Type B pancreatic cell (in vitro differentiated cells): Measurements from ENCODE around the gene GLIS1. TPM values are rescaled to one million over a fixed set of nuclear protein-coding genes. Genes with fewer than 3 reads are reported as not detected.

Source experiments
- DNase-seq: peaks from one replicate; pipeline ENCODE4 v3.0.0; 2021; ENCODE audit warnings: mixed read lengths; ENCODE audit not compliant: unreplicated experiment; ENCODE audit errors: extremely low spot score
- H3K27ac Mint-ChIP-seq: 2 replicates; pipeline ENCODE4 v1.8.0; 2021; ENCODE audit warnings: mild to moderate bottlenecking, mixed read lengths
- H3K27me3 Mint-ChIP-seq: 2 replicates; pipeline ENCODE4 v1.8.0; 2021; ENCODE audit warnings: mixed read lengths
- H3K36me3 Mint-ChIP-seq: 2 replicates; pipeline ENCODE4 v1.8.0; 2021; ENCODE audit warnings: mixed read lengths
- H3K4me1 Mint-ChIP-seq: one replicate; pipeline ENCODE4 v1.8.0; 2021; ENCODE audit warnings: mixed read lengths; ENCODE audit not compliant: unreplicated experiment
- H3K4me3 Mint-ChIP-seq: 2 replicates; pipeline ENCODE4 v1.8.0; 2021; ENCODE audit warnings: mild to moderate bottlenecking, mixed read lengths
- H3K9me3 Mint-ChIP-seq: 2 replicates; pipeline ENCODE4 v1.8.0; 2021; ENCODE audit warnings: mixed read lengths
- total RNA-seq: library from RNA; stranded (reverse); gene quantifications from 2 replicates; pipeline ENCODE4 v1.2.1, GENCODE V29; 2021; ENCODE audit warnings: low replicate concordance
- TF ChIP-seq, protein P1 (sequence below): fragments of 200-600 bp; sonication (generic); conservative IDR thresholded peaks from 2 replicates; pipeline ENCODE4 v1.5.0; 2021; ENCODE audit warnings: antibody characterized with exemption, mild to moderate bottlenecking

GLIS1 gene
- total RNA-seq, 1 donor from 2014 or later: 2.1 TPM

DNA sequence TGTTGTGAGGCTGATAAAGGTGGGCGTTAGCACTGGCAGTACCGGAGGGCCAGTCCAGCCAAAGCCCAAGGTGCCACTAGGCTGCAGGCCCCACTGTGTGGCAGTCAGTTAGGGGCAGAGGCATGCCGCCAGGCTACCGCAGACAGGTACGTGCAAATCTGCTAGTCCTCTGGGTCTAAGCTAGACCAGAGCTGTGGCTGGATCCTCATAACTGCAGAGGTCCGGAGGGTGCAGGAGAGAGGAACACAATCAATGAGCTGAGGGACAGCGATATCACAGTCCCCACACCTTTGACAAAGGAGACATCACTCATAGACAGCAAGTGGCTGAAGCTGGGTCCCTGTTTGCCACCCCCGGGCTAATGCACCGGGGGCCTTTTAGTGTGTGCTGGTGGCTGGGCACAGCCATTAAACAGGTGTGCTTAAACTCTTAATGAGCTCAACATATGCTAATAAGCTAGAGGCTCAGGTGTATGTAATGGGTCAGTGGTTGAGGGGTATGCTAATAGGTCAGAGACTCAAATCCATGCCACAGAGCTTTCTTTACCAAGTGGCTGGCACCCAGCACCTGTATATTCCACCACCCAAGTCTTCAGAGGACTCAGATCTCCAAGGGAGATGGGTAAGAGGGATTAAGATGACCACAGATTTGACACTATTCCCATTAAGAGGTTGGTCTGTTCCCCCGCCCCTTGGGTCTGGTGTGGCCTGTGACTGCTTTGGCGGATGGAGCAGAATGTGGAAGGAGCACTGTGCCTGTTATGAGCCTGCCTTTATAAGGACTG lies 82.0 kb downstream of the GLIS1 start:
- TF ChIP-seq, protein P1, sequence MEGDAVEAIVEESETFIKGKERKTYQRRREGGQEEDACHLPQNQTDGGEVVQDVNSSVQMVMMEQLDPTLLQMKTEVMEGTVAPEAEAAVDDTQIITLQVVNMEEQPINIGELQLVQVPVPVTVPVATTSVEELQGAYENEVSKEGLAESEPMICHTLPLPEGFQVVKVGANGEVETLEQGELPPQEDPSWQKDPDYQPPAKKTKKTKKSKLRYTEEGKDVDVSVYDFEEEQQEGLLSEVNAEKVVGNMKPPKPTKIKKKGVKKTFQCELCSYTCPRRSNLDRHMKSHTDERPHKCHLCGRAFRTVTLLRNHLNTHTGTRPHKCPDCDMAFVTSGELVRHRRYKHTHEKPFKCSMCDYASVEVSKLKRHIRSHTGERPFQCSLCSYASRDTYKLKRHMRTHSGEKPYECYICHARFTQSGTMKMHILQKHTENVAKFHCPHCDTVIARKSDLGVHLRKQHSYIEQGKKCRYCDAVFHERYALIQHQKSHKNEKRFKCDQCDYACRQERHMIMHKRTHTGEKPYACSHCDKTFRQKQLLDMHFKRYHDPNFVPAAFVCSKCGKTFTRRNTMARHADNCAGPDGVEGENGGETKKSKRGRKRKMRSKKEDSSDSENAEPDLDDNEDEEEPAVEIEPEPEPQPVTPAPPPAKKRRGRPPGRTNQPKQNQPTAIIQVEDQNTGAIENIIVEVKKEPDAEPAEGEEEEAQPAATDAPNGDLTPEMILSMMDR: no peak
- H3K27me3 Mint-ChIP-seq: peaks cover 36% of the 10 kb centered on the region
- no peak overlapping the region for H3K27ac Mint-ChIP-seq
- H3K4me3 Mint-ChIP-seq: no peak overlapping the region
- H3K9me3 Mint-ChIP-seq: no peaks in the 10 kb centered on the region
- no peak for DNase-seq
- peaks cover 26% of the 10 kb centered on the region for H3K4me1 Mint-ChIP-seq
- H3K36me3 Mint-ChIP-seq: no peaks in the 10 kb centered on the region

DNA sequence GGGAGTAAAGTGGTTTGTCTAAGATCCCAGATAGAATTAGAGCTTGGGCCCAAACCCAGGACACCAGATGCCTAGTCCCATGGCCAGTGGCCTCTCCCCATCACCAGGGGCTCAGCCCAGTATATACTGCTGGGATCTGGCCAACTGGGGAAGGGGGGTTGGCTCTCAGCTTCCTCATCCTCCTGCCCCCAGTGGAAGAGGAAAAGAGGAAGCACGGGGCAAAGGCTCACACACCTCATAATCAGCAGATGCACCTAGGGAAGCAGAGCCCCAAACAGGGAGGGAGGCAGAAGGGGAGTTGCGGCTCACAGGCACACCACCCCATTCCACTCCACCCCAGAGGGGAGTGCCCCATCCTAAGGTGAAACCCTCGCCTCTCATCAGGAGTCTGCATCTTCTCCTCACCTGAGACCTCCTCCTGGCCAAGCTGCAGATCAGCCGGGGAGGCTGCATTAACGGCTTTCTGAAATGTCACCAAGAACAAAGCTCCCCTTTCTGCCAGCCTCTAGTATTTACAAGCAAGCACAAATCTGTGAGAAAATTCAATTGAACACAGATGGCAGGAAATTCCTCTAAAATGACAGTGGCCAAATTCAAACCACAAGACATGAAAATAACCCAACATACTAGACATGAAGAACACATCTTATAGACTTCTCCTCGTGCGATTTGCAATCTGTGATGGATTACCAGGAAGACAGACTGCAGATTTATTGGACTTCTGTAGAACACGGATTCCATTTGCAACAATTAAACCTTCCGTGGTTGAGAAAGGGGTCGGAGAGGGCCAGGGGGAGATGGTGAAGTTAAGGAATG lies 82.8 kb downstream of the GLIS1 start:
- no peak for DNase-seq
- Mint-ChIP-seq H3K27ac (no peak overlapping the region), H3K36me3 (no peaks in the 10 kb centered on the region), H3K4me1 (peaks cover 25% of the 10 kb centered on the region), H3K27me3 (peaks cover 36% of the 10 kb centered on the region), H3K4me3 (no peak overlapping the region), H3K9me3 (no peaks in the 10 kb centered on the region)
- TF ChIP-seq, protein P1: no peak

DNA sequence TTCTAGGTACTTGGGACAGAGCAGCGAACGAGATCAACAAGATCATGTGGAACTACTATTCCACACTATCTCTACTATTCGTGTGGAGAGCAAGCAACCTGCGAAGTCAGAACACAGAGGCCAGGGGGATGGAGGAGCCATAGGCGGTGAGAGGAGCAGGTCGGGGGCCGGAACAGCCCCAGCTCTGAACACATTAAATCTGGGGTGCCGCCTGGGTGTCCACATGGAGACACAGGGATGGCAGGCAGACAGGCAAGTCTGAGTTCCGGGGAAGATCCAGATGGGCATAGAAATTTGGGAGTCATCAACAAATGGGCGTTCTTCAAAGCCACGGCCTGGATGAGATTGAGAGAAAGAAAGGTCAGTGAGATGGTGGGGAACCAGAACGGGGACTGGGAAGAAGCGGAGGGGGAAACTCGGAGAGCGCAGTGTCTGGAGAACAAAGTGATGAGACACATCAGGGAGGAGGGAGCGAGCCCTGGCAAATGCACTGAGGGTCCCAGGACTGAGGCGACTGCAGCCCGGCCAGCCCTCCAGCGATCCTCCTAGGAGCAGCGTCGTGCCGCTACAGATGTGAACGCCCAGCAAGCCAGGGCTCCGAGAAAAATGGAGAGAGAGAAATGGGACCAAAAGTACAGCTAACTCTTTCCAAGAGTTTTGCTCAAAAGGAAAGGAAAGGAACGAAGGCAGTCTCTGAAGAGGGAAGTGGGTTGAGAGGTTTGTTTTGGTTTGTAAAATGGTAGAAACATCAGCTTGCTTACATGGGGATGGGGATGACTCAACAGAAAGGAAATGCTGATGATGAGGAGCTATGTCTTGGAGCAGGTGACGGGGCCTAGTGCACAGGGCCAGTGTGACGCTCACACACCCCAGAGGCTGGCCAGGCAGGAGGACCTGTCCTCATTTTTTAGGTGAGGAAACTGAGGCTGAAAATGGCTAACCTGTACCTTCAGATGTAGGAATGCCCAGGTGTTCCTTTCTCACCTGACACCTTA lies 84.5 kb downstream of the GLIS1 start:
- Mint-ChIP-seq H3K9me3 (no peaks in the 10 kb centered on the region), H3K36me3 (no peaks in the 10 kb centered on the region), H3K4me3 (no peak overlapping the region), H3K4me1 (peaks cover 25% of the 10 kb centered on the region), H3K27ac (peak overlapping the region; percentile 41), H3K27me3 (peaks cover 36% of the 10 kb centered on the region)
- TF ChIP-seq, protein P1: no peak
- DNase-seq: no peak

DNA sequence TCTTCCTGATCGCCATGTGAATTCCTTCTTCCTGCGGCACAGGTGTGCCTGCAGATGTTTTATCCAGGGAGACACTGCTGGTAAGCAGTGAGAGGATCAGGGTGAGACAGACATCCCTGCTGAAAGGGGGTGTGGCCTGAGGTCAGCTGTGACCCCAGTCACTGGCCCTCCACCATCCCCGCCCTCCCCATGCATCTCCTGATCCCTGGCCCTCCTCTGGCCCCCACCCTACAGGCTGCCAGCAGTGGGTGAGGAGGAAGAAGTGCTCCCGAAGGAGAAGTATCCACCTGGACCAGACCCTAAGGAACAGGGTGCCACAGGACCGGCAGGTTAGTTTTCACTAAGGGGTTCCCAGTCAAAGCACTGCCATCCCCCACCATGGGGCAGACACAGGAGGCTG lies 85.3 kb downstream of the GLIS1 start:
- H3K36me3 Mint-ChIP-seq: no peaks in the 10 kb centered on the region
- peaks cover 36% of the 10 kb centered on the region for H3K27me3 Mint-ChIP-seq
- no peak overlapping the region for H3K27ac Mint-ChIP-seq
- H3K4me1 Mint-ChIP-seq: peaks cover 25% of the 10 kb centered on the region
- TF ChIP-seq, protein P1: no peak
- no peaks in the 10 kb centered on the region for H3K9me3 Mint-ChIP-seq
- no peak for DNase-seq
- no peak overlapping the region for H3K4me3 Mint-ChIP-seq

DNA sequence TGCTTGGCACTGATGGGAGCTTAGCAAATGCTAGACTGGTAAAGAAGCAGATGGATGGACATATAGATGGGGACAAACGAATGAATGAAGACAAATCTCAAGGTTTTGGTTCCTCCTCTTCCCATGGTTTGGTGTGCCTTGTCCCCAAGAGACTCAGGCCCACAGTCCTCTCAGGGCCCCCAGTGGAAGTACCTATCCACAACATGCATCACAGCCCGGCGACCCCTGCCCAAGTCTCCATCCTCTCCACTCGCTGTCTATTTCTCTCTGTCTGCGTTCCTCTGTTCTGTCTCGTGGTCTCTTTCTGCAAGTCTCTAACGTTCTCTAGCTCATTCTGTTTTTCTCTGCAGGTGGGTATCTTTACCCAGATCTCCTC lies 85.8 kb downstream of the GLIS1 start:
- TF ChIP-seq, protein P1: no peak

More for the DNA sequence above, 85.8 kb downstream of the GLIS1 start:
- DNase-seq: no peak
- Mint-ChIP-seq H3K4me1 (peaks cover 23% of the 10 kb centered on the region), H3K27ac (no peak overlapping the region), H3K9me3 (no peaks in the 10 kb centered on the region), H3K27me3 (peaks cover 40% of the 10 kb centered on the region), H3K4me3 (no peak overlapping the region), H3K36me3 (no peaks in the 10 kb centered on the region)
